ENCODE data around the gene ENDOV. TPM values are rescaled to one million over a fixed set of nuclear protein-coding genes. Genes with fewer than 3 reads are reported as not detected.
"Not testable (repeated sequence)": the region's sequence is repeated elsewhere in the genome, so short reads cannot be mapped to it uniquely, and the experiment has no call there.

The ENDOV gene
- polyA plus RNA-seq, 1 experiment = 29.8 TPM

DNA sequence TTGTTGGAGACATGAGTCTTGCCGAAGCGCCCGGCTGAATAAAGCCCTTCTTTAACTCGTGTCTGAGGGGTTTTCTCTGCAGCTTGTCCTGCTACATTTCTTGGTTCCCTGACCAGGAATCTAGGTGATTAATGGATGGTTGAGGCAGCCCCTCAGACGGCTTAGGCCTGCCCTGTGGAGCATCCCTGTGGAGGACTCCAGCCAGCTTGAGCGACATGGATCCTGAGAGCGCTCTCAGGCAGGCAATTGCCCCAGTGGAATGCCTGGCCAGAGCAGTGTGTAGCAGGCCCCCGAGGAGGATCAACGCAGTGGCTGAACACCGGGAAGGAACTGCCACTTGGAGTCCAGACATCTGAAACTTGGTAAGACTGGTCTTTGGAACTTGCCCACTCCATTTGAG lies 17.3 kb upstream of the ENDOV start:
- Histone ChIP-seq H3K27me3 (ENCODE audit: control insufficient read depth, insufficient read depth, low read length) (no peaks in the 10 kb centered on the region), H3K36me3 (ENCODE audit: control insufficient read depth, insufficient read depth, low read length) (peaks cover 10% of the 10 kb centered on the region), H3K4me3 (ENCODE audit: low read depth, low read length) (no peak overlapping the region)
- no peak for DNase-seq (ENCODE audit: low read depth)
- ChIA-PET POLR2A (no interaction called here), CTCF (no interaction called here)
- TF ChIP-seq, protein P1, sequence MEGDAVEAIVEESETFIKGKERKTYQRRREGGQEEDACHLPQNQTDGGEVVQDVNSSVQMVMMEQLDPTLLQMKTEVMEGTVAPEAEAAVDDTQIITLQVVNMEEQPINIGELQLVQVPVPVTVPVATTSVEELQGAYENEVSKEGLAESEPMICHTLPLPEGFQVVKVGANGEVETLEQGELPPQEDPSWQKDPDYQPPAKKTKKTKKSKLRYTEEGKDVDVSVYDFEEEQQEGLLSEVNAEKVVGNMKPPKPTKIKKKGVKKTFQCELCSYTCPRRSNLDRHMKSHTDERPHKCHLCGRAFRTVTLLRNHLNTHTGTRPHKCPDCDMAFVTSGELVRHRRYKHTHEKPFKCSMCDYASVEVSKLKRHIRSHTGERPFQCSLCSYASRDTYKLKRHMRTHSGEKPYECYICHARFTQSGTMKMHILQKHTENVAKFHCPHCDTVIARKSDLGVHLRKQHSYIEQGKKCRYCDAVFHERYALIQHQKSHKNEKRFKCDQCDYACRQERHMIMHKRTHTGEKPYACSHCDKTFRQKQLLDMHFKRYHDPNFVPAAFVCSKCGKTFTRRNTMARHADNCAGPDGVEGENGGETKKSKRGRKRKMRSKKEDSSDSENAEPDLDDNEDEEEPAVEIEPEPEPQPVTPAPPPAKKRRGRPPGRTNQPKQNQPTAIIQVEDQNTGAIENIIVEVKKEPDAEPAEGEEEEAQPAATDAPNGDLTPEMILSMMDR (IDR thresholded peaks at IDR 0.05; ENCODE audit: insufficient read depth, low read depth, low read length) = no peak

DNA sequence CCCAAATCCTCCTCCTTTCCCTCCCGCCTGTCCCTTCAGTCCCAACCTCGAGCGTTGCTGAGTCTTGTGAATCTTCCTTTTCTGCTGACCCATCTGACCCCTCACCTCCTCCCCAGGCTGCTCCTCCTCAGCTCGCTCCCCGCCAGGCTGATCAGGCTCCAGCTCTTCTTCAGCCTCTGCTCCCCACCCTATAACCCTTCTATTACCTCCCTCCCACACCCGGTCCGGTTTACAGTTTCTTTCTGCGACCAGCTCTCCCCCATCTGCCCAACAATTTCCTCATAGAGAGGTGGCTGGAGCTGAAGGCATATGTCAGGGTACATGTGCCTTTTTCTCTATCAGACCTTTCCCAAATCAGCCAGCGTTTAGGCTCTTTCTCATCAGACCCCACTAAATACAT lies 13.9 kb upstream of the ENDOV start:
- H3K36me3 ChIP-seq (ENCODE audit: control insufficient read depth, insufficient read depth, low read length); H3K27me3 ChIP-seq (ENCODE audit: control insufficient read depth, insufficient read depth, low read length); H3K4me3 ChIP-seq (ENCODE audit: low read depth, low read length); POLR2A ChIA-PET; DNase-seq (ENCODE audit: low read depth); CTCF ChIA-PET: not testable (repeated sequence)

DNA sequence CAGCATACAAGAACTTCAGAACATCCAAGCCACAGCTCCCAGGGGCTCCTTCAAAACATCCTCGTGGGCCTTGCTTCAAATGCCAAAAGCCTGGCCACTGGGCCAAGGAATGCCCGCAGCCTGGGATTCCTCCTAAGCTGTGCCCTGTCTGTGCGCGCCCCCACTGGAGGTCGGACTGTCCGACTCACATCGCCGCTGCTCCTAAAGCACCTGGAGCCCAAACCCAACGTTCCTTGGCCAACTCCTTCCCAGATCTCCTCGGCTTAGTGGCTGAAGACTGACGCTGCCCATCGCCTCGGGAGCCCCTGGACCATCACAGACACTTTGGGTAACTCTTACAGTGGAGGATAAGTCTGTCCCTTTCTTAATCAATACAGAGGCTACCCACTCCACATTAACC lies 12.9 kb upstream of the ENDOV start:
- CTCF ChIA-PET; DNase-seq (ENCODE audit: low read depth); H3K4me3 ChIP-seq (ENCODE audit: low read depth, low read length); H3K27me3 ChIP-seq (ENCODE audit: control insufficient read depth, insufficient read depth, low read length); H3K36me3 ChIP-seq (ENCODE audit: control insufficient read depth, insufficient read depth, low read length); POLR2A ChIA-PET: not testable (repeated sequence)

DNA sequence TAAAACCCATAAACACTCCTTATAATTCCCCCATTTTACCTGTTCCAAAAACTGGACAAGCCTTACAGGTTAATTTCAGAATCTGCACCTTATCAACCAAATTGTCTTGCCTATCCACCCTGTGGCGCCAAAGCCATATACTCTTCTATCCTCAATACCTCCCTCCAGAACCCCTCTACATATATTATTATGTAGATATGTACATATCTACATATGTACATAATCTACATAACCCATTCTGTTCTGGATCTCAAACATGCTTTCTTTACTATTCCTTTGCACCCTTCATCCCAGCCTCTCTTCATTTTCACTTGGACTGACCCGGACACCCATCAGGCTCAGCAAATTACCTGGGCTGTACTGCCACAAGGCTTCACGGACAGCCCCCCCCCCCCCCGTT lies 12.0 kb upstream of the ENDOV start:
- TF ChIP-seq, protein P1 (IDR thresholded peaks at IDR 0.05; ENCODE audit: insufficient read depth, low read depth, low read length) = no peak
- CTCF ChIA-PET = interaction anchor here (1.3 kb wide), 1 partner anchor 9 kb away, joined by 3 read pairs; no protein-coding TSS in a partner anchor

DNA sequence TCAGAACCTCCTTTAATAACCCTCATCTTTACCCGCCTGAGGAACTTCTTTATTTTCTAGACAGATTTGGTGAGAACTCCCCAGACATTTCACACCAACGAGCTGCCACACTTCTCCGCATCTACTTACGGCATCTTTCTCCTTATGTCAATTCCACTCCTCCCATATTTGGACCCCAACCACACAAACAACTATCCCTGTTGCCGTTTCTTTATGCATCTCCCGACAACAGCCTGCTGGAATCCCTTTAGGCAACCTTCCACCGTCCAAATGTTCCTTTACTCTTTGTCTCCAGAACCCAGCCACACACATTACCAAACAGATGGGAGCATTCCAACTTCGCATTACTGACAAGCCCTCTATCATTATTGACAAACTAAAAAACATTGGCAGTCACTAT lies 8.8 kb upstream of the ENDOV start:
- TF ChIP-seq, protein P1 (IDR thresholded peaks at IDR 0.05; ENCODE audit: insufficient read depth, low read depth, low read length) = no peak
- H3K27me3 ChIP-seq (ENCODE audit: control insufficient read depth, insufficient read depth, low read length) = peaks cover 2% of the 10 kb centered on the region; the same call in 1 of the 2 replicates
- POLR2A ChIA-PET = no interaction called here
- H3K36me3 ChIP-seq (ENCODE audit: control insufficient read depth, insufficient read depth, low read length) = no peaks in the 10 kb centered on the region
- H3K4me3 ChIP-seq (ENCODE audit: low read depth, low read length) = no peak overlapping the region
- CTCF ChIA-PET = no interaction called here
- no peak for DNase-seq (ENCODE audit: low read depth)

More for the DNA sequence above, 12.0 kb upstream of the ENDOV start:
- Histone ChIP-seq H3K4me3 (ENCODE audit: low read depth, low read length) (no peak overlapping the region), H3K36me3 (ENCODE audit: control insufficient read depth, insufficient read depth, low read length) (no peaks in the 10 kb centered on the region), H3K27me3 (ENCODE audit: control insufficient read depth, insufficient read depth, low read length) (peaks cover 2% of the 10 kb centered on the region; the same call in 1 of the 2 replicates)
- POLR2A ChIA-PET = no interaction called here
- no peak for DNase-seq (ENCODE audit: low read depth)

DNA sequence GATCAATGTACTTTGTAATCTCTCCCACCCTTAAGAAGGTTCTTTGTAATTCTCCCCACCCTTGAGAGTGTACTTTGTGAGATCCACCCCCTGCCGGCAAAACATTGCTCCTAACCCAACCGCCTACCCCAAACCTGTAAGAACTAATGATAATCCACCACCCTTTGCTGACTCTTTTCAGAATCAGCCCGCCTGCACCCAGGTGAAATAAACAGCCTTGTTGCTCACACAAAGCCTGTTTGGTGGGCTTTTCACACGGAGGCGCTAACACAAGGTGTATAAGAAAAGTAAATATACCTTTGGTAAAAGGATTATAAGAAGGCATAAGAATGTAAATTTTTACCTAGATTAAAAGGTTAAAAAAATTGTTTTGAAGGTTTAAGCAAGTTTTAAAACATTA lies 7.0 kb upstream of the ENDOV start:
- CTCF ChIA-PET; H3K36me3 ChIP-seq (ENCODE audit: control insufficient read depth, insufficient read depth, low read length); DNase-seq (ENCODE audit: low read depth); POLR2A ChIA-PET; H3K4me3 ChIP-seq (ENCODE audit: low read depth, low read length); H3K27me3 ChIP-seq (ENCODE audit: control insufficient read depth, insufficient read depth, low read length): not testable (repeated sequence)

DNA sequence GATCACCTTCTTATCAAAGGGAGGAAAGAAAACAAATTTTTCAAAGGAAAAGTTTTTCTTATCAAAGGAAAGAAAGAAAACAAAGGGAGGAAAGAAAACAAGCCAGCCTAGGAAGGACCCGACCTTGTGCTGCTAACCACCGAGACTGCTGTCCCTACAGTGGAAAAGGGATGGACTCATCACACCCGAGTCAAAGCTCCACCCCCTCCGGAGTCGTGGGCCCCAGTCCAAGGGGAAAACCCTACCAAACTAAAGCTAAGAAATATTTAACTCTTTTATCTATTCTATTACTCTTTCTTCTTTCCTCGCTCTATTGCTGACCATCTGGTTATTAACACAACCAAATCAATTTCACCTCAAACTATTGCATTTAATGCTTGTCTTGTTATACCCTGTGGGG lies 6.1 kb upstream of the ENDOV start:
- ChIA-PET POLR2A (no interaction called here), CTCF (interaction anchor here (0.6 kb wide), 1 partner anchor 213 kb away, joined by 3 read pairs; no protein-coding TSS in a partner anchor)
- Histone ChIP-seq H3K36me3 (ENCODE audit: control insufficient read depth, insufficient read depth, low read length) (no peaks in the 10 kb centered on the region), H3K4me3 (ENCODE audit: low read depth, low read length) (no peak overlapping the region), H3K27me3 (ENCODE audit: control insufficient read depth, insufficient read depth, low read length) (peaks cover 2% of the 10 kb centered on the region; the same call in 1 of the 2 replicates)
- no peak for DNase-seq (ENCODE audit: low read depth)
- TF ChIP-seq, protein P1 (IDR thresholded peaks at IDR 0.05; ENCODE audit: insufficient read depth, low read depth, low read length) = no peak

Data from BJ (cell line).